Activated T-cell treated with anti-CD3 and anti-CD28 coated beads for 1 hour (primary cell): ENCODE measurements around the gene CLEC4E.
"Not testable (repeated sequence)": the region's sequence is repeated elsewhere in the genome, so short reads cannot be mapped to it uniquely, and the experiment has no call there.

Experiments
- DNase-seq: peaks from one replicate; pipeline ENCODE4 v3.0.0-alpha.2; 2020; ENCODE audit warnings: low read depth

The CLEC4E gene, protein sequence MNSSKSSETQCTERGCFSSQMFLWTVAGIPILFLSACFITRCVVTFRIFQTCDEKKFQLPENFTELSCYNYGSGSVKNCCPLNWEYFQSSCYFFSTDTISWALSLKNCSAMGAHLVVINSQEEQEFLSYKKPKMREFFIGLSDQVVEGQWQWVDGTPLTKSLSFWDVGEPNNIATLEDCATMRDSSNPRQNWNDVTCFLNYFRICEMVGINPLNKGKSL

GRCh38 chr12:8540831-8541230 is at the start of gene CLEC4E:
Gene CLEC4E (minus strand): TSS chr12:8540905. CDS start chr12:8540797, 108 bp downstream.
- not testable (repeated sequence) for DNase-seq

- no peak for DNase-seq
Measured at GRCh38 chr12:8589679-8590078, 49.0 kb upstream of the CLEC4E start.

GRCh38 chr12:8584478-8584877 is 43.8 kb upstream of the CLEC4E start:
- DNase-seq = not testable (repeated sequence)

- DNase-seq = no peak
Measured at GRCh38 chr12:8584004-8584403, 43.3 kb upstream of the CLEC4E start.

DNA sequence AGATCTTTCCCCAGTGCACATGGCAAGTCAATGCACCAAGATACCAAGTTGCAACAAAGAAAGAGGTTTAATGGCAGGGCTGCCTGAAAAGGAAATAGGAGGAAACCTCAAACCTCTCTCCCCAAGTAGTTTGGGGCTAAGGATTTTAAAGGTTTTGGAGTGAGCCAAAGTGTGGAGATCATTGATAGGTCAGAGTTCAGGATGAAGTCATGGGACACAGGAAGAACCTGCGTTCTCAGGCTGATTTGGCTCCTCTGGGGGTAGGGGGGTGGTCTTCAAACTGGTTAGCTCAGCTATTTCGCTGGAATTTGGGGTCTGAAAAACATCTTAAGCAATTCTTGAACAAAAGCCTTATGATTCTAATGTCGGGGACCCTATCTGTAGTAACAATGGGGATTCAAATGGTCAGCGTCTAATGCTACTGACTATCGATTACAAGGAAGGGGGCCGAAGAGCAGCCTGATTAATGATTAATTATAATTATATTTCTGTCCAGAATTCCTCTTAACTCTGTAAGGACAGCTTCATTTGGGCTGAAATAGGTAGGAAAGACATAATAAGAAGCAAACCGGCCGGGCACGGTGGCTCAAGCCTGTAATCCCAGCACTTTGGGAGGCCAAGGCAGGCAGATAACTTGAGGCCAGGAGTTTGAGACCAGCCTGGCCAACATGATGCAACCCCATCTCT is 40.5 kb upstream of the CLEC4E start:
- DNase-seq = no peak

- DNase-seq = no peak
Measured at GRCh38 chr12:8577879-8578278, 37.2 kb upstream of the CLEC4E start.

DNA sequence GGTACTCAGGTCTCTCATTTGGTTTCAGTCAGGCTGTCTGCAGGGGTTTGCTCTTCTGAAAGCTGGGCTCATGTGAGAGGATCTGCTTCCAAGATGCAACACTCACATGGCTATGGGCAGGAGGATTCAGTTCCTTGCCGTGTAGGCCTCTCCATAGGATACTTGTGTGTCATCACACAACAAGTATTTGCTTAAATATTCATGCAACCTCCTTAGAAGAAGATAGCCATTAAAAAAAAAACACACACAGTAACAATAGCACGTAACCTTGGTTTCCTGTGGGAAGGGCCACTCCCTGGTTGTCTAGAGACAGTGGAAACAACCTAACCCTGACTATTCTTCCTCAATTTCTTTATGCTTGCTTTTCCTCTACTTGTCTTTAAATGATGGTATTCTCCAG is 31.8 kb upstream of the CLEC4E start:
- DNase-seq = no peak

DNA sequence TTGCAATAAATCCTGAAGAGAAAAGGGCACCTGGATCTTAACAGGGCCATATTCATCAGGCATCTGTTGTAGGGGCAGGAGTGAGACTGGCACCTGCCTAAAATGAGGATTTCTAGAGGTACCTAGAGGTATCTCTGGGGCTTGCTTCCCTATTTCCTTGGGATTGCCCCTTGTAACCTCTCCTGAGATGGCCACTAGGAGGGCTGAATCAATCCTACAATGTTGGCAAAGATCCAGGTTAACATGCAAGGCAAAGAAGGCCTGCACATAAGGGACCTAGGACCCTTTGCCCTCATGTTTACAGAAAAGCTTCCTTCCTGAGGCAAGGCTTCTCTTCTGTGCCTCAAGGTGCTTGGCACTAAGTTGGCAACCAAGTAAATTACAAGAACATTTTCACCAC is 25.8 kb upstream of the CLEC4E start:
- no peak for DNase-seq

- not testable (repeated sequence) for DNase-seq
Measured at GRCh38 chr12:8566052-8566451, 25.3 kb upstream of the CLEC4E start.

GRCh38 chr12:8564656-8565055 is 24.0 kb upstream of the CLEC4E start:
- no peak for DNase-seq

DNA sequence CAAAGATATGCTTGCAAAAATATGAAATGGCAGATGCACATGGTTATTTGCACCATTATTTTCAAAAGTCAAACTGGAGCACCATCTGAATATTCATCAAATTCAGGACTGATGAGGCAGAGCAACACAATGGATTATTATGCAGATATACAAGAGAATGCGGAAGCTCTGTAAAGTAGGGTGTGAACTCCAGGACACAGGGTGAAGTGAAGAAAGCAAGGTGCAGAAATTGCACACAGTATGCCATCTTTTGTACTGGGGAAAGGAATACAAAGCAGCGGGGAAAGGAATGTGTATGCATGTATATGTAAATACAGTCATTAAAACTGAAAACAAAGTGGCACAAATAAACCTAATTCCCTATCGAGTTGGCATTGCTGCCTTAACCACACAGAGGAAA is 22.7 kb upstream of the CLEC4E start:
- no peak for DNase-seq

DNA sequence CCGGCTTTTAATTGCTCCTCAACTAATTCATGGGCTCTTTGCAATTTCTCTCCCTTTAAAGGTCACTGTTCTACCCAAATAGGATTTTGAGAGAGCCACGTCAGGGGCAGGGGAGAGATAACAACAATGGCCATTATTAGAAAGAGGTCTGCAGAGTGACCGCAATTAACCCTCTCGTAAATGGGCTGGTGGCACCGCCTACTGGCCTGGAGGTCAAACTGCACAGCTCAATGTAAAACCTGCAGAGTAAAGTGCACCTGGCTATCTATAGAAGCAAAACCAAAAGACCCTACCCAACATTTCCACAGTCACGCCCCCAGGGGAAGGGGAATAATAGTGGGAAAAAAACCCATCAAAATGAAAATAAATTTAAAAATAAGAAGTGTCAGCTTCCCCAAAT is 21.6 kb upstream of the CLEC4E start:
- no peak for DNase-seq

- DNase-seq = no peak
Measured at GRCh38 chr12:8561011-8561410, 20.3 kb upstream of the CLEC4E start.

DNA sequence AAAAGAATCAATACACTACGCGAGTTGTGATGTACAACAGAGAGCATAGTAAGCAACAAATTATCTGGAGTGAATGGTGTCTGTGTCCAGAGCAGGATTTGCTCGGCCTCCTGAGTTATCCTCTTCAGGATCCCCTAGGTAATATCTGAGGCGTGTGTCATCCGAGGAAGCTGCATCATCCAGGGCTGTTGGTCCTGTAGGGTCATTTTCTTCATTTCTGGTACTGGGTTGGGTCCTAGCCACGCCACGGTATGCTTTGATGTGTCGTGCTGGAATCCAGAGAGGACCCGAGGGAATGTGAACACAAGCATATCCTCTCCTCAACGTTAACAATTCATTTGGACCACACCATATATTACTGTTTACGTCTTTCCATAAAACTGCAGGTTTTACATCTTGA is 19.0 kb upstream of the CLEC4E start:
- no peak for DNase-seq

DNA sequence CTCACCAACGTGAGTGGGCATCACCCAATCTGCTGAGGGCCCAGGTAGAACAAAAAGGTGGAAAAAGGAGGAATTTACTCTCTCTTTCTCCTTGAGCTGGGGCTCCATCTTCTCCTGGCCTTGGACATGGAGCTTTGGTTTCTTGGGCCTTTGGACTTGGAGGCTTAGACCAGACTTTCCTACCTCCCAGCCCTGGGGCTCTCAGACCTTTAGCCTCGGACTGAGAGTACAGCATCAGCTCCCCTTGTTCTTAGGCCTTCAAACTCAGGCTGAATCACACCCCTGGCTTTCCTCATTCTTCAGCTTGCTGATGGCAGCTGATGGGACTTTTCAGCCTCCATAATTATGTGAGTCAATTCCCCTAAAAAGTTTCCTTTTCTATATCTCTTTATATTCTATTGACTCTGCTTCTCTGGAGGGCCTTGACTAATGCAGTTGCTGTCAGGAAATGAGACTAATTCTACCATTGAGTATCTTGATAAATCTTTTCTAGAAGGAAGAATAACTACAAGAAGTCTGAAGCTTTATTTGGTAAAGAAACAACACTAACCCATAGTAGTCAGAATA is 15.9 kb upstream of the CLEC4E start:
- no peak for DNase-seq

GRCh38 chr12:8554451-8555195 is 13.9 kb upstream of the CLEC4E start:
- DNase-seq = no peak

GRCh38 chr12:8553088-8553627 is 12.5 kb upstream of the CLEC4E start:
- no peak for DNase-seq

GRCh38 chr12:8549381-8549780 is 8.7 kb upstream of the CLEC4E start:
- DNase-seq = no peak

- DNase-seq = no peak
Measured at GRCh38 chr12:8548192-8548591, 7.5 kb upstream of the CLEC4E start.

- no peak for DNase-seq
Measured at GRCh38 chr12:8547645-8548044, 6.9 kb upstream of the CLEC4E start.

GRCh38 chr12:8546591-8546990 is 5.9 kb upstream of the CLEC4E start:
- no peak for DNase-seq

DNA sequence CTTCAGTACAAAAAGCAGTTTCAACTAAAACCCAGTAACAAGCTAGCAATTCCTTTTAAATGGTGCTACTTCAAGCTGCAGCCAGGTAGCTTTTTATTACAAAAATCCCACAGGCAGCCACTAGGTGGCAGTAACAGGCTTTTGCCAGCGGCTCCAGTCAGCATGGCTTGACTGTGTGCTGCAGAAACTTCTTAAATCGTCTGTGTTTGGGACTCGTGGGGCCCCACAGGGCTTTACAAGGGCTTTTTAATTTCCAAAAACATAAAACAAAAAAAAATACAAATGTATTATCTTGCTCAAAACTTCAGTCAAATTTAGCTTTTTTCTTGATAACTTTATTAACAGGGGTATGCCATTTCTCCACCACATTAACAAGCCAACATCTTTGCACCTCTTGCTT is 3.6 kb upstream of the CLEC4E start:
- peak; percentile 60 for DNase-seq

DNA sequence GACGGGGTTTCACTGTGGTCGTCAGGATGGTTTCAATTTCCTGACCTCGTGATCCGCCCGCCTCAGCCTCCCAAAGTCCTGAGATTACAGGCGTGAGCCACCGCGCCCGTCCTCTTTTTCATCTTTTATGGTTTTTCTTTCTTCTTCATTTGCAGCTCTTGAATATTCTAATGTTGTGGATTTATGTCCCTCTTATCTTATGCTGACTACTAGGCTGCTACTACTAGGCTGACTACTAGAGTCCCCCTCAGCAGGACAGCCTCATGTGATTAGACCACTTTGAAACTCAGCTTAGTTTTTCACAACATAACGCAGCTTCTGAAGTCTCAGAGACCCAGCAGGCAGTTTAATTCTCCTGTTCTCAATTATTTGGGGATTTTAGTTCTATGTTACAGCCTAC is 857 bp upstream of the CLEC4E start:
- no peak for DNase-seq
